Kasumi-1 (cell line): ENCODE data around the gene CNPY2.
"Not testable (repeated sequence)": the region's sequence is repeated elsewhere in the genome, so short reads cannot be mapped to it uniquely, and the experiment has no call there.

ENCODE experiments used
- DNase-seq, 2 experiments: peaks; one replicate each; lab custom pipeline; 2025; lab: John Stamatoyannopoulos, UW

The CNPY2 gene

DNA sequence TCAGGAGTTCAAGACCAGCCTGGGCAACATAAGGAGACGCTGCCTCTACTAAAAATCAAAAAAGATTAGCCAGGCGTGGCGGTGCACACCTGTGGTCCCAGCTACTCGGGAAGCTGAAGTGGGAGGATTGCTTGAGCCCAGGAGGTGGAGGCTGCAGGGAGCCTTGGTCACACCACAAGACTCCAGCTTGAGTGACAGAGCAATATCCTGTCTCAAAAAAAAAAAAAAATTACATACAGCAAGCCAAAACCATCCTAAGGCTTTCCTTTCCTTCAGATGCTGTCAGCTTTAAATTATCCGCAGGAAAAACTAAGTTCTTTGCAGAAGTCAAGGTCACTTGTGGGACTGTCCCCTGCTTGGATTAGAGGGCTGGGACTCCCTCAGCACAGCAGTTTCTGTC, 17.0 kb downstream of the CNPY2 start:
- no peak for DNase-seq

DNA sequence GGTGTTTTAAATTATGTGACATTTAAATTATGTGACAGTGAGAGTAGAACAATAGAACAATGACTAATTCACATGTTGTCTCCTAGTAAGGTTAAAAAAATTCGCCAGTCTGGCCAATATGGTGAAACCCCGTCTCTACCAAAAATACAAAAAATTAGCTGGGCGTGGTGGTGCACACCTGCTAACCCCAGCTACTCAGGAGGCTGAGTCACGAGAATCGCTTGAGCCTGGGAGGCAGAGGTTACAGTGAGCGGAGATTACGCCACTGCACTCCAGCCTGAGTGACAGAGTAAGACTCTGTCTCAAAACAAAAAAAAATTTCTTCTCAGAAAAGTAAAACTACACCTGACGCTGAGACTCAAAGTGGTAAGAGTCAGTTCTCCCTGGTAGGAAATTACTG, 18.4 kb downstream of the CNPY2 start:
- DNase-seq, result no peak

DNA sequence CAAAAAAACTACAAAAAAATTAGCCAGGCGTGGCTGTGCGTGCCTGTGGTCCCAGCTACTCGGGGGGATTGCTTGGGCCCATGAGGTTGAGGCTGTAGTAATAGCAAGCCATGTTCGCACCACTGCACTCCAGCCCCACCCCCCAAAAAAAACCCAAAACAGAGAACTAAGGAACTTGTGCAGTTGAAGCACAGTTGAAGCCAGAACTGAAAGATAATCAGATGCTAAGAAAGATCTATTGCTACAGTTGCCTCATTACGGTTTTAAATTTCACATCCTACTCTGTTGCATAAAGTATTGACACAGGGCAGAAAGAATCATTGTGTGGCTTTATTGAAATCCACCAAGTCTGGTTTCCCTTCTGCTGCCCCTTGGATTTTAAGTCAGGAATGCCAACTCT, 19.5 kb downstream of the CNPY2 start:
- DNase-seq, result peak in 1 of 2 experiments; percentile 17

DNA sequence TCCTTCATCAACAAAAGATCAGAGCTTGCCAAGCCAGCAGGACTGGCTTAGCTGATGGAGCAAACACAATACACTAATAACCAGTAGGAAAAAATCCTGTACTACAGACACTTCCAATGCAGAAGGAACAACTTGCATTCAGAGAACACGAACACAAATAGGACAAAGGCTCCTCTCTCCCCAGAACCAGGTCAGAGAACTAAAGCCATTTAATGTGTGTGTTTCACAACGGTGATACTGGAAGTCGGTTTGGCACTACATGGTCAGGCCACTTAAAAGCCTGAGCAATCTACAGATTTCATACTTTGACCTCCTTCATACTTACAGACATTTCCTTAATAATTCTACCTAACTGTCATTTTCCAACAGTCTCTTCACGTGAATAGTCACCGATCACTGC, 22.0 kb downstream of the CNPY2 start:
- no peak for DNase-seq

DNA sequence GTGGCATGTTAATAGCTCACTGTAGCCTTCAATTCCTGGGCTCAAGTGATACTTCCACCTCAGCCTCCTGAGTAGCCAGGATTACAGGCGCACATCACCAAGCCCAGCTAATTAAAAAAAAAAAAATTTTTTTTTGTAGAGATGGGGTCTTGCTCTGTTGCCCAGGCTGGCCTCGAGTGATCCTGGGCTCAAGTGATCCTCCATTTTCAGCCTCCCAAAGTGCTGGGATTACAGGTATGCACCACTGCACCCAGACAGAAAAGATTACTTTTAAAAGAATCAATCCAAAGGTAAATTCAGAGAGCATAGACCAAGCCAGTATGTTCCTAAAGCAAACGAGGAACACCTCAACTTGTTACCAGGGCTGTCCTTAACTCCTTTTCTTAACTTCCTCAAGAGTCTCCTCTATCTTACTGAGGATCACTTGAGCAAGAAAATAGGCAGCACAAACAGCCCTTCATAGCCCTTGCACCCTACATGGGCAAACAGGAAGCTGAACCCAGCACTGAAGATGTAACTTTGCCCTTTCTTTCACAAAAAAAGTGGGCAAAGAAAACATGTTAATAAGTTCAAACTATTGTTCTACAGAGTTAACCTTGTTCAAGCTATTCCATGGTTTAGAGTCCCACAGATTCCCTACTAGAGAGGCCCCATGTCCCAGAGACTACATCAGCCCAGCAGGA, 26.9 kb downstream of the CNPY2 start:
- peak; percentile 50 to 52 for DNase-seq

DNA sequence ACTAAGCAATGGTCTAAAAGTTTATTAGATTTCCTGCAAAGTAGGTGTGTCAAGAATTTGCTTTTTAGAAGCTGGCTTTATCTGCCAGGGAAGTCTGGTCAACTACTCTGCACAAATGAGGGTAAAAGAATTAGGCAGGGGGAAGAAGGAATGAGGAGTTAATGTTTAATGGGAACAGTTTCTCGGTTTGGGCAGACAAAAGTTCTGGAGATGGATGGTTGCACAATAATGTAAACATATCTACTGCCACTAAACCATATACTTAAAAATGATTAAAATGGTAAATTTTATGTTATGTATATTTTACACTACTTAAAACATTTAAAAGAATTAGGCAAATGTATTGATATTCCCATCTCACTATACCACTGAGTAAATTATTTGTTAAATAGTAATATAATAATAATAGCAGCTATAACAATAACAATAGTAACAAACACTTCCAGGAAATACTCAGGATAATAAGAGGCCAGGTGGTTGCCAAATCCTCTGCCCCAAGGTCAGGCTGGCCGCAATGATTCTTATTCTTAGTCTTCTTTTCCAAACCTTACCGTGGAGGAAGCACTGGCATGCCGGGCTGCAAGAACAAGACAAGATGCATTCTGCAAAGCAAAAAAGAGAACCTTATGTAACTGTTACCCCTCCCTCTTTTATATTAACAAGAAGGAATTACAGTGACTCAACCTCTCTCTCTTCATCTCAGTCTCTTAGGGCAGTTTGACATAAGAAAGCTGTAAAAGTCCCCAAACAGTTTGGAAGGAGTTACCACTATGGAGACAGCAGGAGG, 29.6 kb downstream of the CNPY2 start:
- DNase-seq, result no peak

DNA sequence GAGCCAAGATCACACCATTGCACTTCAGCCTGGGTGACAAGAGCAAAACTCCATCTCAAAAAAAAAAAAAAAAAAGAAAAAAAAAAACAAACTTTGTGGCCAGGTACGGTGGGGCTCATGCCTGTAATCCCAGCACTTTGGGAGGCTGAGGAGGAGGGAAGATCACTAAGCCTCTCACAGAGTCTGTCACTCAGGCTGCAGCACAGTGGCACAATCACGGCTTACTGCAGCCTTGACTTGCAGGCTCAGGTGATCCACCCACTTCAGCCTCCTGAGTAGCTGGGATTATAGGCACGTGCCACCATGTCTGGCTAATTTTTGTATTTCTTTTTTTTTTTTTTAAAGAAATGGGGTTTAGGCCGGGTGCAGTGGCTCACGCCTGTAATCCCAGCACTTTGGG, 31.5 kb downstream of the CNPY2 start:
- not testable (repeated sequence) for DNase-seq

DNA sequence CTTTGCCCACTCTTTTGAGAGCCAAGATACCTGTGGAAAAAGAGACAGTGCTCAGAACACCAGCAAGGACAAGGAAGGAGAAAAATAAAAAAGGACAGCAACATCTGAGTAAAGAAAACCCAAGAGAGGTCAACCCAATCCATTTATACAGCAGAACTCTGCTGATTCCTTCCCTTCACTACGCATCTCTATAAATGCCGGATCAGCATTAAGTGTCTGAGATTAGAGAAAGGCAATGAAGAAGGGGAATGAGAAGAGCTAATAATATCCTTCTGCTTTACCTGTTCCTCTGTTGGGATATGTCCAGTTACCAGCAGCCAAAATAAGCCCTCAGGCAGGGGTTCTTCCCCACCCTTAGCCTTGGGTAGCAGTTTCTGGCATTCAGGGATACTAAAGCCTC, 33.2 kb downstream of the CNPY2 start:
- DNase-seq, result no peak

DNA sequence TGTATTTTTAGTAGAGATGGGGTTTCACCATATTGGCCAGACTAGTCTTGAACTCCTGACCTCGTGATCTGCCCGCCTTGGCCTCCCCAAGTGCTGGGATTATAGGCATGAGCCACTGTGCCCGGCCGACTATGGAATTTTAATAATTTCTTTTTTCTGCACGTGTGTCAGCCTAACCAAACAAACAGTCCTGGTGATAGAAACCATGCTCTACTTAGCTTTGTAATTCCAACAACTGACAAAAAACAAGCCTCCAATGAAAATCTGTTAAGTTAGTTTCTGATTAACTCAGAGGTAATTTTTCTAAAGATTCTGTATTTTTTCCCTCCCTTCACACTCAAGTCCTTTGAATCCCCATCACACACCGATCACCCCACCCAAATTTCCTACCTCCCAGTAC, 33.8 kb downstream of the CNPY2 start:
- no peak for DNase-seq

DNA sequence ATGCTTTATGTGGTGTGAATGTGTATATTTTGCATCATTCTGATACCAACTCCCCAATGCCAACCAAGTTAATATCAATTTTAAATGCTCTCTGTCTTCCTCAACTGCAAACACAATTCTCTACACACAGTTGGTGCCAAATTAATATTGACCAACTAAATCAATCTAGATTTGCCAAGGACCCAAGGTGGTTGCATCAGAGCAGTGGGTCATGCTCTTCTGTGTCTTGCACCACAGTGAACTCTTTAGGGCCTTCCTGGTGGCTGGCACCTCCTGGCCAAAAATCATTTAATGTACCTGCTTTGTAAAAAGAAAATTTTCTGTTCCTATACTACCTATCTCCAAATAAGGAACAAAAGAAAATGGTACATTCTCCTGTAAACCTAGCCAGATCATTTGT, 34.9 kb downstream of the CNPY2 start:
- DNase-seq, result no peak

DNA sequence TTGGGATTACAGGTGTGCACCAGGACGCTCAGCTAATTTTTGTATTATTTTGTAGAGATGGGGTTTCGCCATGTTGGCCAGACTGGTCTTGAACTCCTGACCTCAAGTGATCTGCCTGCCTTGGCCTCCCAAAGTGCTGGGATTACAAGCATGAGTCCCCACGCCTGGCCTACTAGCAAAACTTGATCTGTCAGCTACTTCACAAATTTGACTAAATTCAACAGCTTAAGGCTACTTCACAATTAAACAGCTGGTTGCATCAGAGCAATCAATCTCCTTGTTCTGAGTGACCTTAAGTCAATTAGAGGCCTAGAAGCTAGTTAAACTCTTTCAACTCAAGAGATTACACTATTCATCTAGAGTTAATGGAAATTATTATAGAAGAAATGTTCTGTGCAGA, 36.9 kb downstream of the CNPY2 start:
- DNase-seq, result no peak

DNA sequence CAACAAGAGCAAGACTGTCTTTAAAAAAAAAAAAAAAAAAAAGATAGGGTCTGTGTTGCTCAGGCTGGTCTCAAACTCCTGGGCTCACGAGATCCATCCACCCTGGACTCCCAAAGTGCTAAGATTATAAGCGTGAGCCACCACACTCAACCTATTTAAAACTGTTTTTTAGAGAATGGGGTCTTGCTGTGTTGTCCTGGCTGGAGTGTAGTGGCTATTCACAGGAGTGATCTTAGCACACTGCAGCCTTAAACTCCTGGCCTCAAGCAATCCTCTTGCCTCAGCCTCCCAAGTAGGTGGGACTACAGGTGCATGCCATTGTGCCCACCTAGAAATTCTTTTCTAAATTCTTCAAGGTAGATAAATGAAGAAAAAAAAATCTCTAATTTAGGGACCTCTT, 41.5 kb downstream of the CNPY2 start:
- DNase-seq, result no peak

DNA sequence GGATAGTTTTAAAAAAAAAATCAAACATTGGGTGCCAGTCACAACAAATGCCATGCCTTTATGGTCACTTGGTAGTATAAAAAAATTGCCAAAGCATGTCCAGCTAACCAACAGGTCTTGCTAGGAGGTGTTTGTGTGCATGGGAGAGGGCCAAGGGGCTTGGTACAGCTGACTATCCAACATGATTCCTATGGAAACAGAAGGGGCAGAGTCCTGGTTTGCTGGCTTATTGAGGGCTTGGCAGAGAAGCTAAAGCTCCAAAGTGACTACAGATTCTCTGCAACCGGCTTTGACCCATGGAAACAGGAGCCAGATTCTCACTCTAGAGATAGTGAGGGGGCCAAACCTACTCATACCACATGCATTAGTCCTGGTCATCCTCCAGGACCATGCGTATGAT, 43.3 kb downstream of the CNPY2 start:
- DNase-seq, result not testable (repeated sequence)

DNA sequence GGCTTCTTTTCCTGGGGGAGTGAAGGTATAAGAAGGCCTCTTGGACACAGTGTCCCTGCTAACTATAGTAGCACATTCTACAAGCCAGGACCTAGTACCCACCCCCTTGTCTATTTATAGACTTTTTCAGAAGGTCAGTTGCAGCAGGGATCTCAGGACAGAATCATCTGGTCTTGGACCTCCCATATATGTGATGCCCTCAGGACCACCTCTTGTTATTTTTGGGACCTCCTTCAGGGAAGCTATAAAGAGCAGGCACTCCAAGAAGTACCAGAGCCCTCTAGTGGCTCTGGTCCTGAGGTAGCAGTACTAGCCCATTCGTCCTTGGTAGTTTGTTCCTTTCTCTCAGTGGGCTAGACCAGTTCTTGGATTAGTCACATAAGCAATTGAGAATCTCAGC, 44.8 kb downstream of the CNPY2 start:
- DNase-seq, result peak; percentile 66 to 86

DNA sequence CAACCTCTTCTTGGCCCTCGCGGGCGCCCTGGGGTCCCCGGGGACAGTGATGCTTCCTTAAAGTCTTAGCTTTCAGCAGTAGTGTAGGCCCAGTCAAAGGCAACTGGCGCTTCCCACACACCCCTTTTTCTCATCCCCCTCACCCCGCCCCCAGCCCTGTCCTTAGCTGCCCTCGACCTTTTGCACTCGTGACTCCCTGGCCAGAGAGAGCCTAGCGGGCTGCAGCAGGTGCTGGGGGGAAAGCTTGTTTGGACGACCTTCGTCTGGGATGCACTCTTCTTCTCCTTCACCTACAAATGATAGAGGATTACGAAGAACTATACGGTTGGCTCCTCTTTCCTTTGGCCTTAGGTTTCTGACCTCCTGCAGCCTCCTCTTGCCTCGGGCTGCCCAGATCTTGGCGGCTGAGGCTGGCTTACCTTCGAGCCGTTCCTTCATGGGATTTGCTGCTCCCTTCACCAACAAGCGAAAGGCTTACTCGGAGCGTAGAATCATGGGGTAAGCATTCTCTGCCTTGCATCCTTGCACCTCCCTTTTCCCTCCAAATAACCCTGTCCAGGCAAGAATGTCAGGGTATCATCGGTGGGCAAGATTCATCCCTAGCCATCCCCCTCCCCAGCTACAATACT, 48.2 kb downstream of the CNPY2 start:
- DNase-seq, result no peak

DNA sequence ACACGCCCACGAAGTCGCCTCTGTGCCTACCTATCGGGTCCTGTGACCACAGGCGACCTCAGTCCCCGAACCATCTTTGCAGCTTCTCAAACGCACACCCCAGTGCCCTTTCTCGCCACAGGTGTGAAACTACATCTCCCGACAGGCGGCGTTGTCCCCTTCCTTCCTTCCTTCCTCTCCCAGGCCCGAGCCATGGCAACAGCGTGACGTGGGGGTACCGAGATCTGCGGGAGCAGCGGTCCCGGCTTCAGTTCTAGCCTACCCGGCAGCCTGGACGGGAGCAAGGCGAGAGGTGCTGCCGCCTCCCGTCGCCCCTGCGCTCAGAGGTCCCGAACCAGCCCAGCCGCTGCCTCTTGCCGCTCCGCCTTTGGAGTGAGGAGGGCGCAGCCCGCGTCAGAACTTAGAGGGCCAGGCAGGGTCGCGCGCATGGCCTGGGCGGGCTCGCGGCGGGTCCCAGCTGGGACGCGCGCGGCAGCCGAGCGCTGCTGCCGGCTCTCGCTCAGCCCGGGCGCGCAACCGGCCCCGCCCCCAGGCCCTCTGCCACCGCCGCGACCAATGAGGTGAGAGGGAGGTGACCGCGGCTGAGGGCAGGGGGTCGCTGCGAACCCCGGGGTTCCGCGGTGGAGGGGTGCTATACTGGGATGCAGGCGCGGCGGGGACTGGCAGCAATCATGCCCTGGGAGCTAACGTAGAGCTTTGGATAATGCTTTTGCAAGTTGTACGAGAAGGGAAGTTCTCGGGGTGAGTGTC, 48.9 kb downstream of the CNPY2 start, which contains the start of gene COQ10A:
TSS of gene COQ10A (plus strand) at position 250 of the 750 bp plus-strand sequence. CDS start at position 427, 177 bp downstream.
- peak; percentile 87 to 91 for DNase-seq

DNA sequence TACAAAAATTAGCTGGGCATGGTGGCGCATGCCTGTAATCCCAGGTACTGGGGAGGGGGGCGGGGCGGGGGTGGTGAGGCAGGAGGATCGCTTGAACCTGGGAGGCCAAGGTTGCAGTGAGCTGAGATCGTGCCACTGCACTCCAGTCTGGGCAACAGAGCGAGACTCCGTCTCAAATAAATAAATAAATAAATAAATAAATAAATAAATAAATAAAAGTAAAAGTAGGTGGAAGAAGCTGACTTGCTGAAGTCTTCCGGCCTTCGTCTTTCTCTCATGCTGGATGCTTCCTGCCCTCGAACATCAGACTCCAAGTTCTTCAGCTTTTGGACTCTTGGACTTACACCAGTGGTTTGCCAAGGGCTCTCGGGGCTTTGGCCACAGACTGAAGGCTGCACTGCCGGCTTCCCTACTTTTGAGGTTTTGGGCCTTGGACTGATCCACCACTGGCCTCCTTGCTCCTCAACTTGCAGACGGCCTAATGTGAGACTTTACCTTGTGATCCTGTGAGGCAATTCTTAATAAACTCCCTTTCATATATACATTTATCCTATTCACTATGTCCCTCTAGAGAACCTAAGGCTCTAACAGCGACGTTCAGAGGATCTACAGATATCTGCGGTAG, 49.6 kb downstream of the CNPY2 start:
- not testable (repeated sequence) for DNase-seq

DNA sequence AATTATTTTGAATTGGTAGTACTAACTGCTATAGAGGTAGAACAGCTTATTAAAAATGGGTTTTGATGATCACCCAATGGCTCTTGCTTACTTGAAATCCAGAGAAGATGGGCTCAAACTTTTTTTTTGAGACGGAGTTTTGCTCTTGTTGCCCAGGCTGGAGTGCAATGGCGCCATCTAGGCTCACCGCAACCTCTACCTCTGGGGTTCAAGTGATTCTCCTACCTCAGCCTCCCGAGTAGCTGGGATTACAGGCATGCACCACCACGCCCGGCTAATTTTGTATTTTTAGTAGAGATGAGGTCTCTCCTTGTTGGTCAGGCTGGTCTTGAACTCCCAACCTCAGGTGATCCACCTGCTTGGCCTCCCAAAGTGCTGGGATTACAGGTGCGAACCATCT, 52.8 kb downstream of the CNPY2 start:
- DNase-seq, result not testable (repeated sequence)

DNA sequence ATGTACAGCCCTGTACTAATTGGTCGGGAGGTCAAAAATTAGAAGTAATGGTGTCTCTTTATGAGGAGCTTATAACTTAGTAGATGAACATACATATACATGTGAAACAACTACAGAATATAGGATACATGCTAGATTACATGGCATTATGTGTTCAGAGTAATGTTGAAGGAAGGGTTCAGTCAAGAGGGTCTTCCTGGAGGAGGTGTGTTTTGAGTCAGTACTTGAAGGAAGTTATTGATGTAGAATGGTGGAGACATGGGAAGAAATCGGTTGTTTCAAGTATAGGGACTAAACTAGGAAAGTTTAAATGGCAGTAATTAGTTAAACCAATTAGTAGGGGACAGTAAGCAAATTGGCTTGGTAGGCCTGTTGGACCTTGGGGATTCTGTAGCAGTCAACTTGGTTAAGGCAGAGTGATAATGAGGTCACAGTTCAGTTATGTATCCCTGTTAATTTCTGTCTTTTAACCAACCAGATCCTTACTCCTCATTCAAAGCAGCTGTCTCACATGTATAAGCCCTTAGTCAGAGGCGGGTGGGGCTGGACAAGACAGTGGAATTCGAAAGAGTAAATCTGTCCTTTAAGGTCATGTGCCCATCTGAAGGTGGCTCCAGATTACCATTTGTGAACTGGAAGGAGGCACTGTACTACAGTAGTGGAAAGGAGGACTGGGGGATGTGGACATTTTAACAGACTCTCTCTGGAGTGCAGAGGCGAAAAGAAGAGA, 54.1 kb downstream of the CNPY2 start:
- no peak for DNase-seq

DNA sequence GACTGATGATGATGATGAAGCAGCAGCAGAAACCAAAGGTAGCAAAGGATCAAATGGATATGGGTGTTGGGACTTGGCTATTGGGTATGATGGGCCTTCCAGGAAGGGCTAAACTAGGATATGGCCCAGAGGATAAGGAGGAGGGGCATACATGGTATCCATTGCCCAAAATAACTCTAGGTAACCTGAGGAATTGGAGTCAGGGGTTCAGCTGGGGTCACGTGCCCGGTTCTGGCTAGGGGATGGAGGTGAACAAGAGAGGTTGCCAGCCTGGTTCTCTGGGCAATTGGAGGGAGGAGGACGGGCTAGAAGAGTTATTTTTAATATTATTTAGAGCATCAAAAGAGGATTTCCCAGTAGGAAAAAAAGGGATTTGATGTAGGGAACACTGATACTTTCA, 54.9 kb downstream of the CNPY2 start:
- no peak for DNase-seq

DNA sequence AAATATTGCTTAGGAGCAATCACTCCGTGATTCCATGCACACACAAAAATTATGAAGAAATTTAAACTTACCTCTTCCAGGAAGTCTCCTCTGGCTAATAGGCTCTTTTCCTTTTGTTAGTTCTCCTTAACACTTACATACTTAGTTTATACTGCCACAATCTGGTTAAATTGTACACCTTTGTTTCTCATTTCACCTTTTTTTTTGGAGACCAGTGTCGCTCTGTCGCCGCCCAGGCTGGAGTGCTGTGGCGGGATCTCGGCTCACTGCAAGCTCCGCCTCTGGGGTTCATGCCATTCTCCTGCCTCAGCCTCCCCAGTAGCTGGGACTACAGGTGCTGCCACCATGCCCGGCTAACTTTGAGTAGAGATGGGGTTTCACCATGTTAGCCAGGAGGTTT, 55.4 kb downstream of the CNPY2 start:
- DNase-seq, result no peak
